Esophagus squamous epithelium (tissue), 4 donors: ENCODE measurements around the gene SLC25A29.

Experiments used
- CTCF ChIP-seq, 6 experiments: fragments of 450-650 bp in 4 of 6; fragments of 200-600 bp in 2 of 6; sonication (generic) in 2 of 6; IDR thresholded peaks; one replicate each; pipeline ENCODE4 v1.5.1; 2016 to 2019; ENCODE audit warnings: antibody characterized with exemption in 6 of 6, mild to moderate bottlenecking in 4 of 6, moderate library complexity in 4 of 6
- POLR2A ChIP-seq, 4 donors: fragments of 450-650 bp; IDR thresholded peaks; one replicate each; pipeline ENCODE4 v1.6.1; 2017; ENCODE audit warnings: antibody characterized with exemption in 4 of 4, mild to moderate bottlenecking in 4 of 4, moderate library complexity in 3 of 4

- no peak for TF ChIP-seq POLR2A (IDR thresholded peaks at IDR 0.05)
- no peak for TF ChIP-seq CTCF (IDR thresholded peaks at IDR 0.05)
Observed at GRCh38 chr14:100348253-100348729, 42.0 kb upstream of the SLC25A29 start.
